HEK293 (cell line): ENCODE measurements around the gene NUAK1.

Experiments
- CTCF ChIA-PET: fragments of 350-600 bp; formaldehyde crosslinking; extraction: SDS; loops from one replicate; lab custom pipeline; 2021; ENCODE audit warnings: antibody characterized with exemption; lab: Yijun Ruan, JAX
- POLR2A ChIA-PET: fragments of 300-600 bp; formaldehyde crosslinking; extraction: SDS; loops from one replicate; lab custom pipeline; 2020; ENCODE audit warnings: antibody characterized with exemption, inconsistent platforms; lab: Yijun Ruan, JAX
- H3K27ac ChIP-seq: fragments of 200-500 bp; sonication (Bioruptor generic); 2 replicates; pipeline ENCODE4 v1.5.1; 2014; ENCODE audit warnings: low read depth, low read length, control low read depth, inconsistent platforms; ENCODE audit errors: extremely low read depth
- H3K36me3 ChIP-seq, 2 experiments: fragments of 200-500 bp in 1 of 2; sonication (Bioruptor generic) in 1 of 2; 1 replicate in 1 of 2; 2 replicates in 1 of 2; pipeline ENCODE4 v1.5.1; 2014 to 2017; ENCODE audit warnings: inconsistent platforms in 2 of 2, low read length in 2 of 2; ENCODE audit not compliant: control insufficient read depth in 2 of 2, insufficient read depth in 1 of 2
- H3K4me1 ChIP-seq: fragments of 200-500 bp; sonication (Bioruptor generic); 2 replicates; pipeline ENCODE4 v1.5.1; 2014; ENCODE audit warnings: mild to moderate bottlenecking, low read length, inconsistent platforms; ENCODE audit not compliant: control insufficient read depth, insufficient read depth
- H3K4me3 ChIP-seq: 2 replicates; pipeline ENCODE4 v1.5.1; 2011; ENCODE audit warnings: low read depth, mild to moderate bottlenecking, control low read depth, low read length, moderate library complexity
- H3K9me3 ChIP-seq: fragments of 200-500 bp; sonication (Bioruptor generic); 2 replicates; pipeline ENCODE4 v1.5.1; 2014; ENCODE audit warnings: low read depth, low read length, inconsistent platforms; ENCODE audit not compliant: control insufficient read depth, insufficient read depth
- BCL11A ChIP-seq: fragments of 450-650 bp; formaldehyde crosslinking; IDR thresholded peaks from 2 replicates; pipeline ENCODE4 v1.5.1; 2016; ENCODE audit warnings: low read depth, missing biosample characterization, missing genetic modification characterization
- KLF1 ChIP-seq: fragments of 450-650 bp; formaldehyde crosslinking; IDR thresholded peaks from 2 replicates; pipeline ENCODE4 v1.5.1; 2016; ENCODE audit warnings: missing biosample characterization, missing genetic modification characterization
- REPIN1 ChIP-seq: fragments of 450-650 bp; formaldehyde crosslinking; IDR thresholded peaks from 2 replicates; pipeline ENCODE4 v1.5.1; 2017; ENCODE audit warnings: missing biosample characterization, missing genetic modification characterization, low read depth
- SP3 ChIP-seq: fragments of 450-650 bp; formaldehyde crosslinking; IDR thresholded peaks from 2 replicates; pipeline ENCODE4 v1.5.1; 2016; ENCODE audit warnings: missing biosample characterization, missing genetic modification characterization
- ZBTB1 ChIP-seq: fragments of 450-650 bp; formaldehyde crosslinking; IDR thresholded peaks from 2 replicates; pipeline ENCODE4 v1.5.1; 2016; ENCODE audit warnings: missing biosample characterization, missing genetic modification characterization
- ZBTB21 ChIP-seq: fragments of 450-650 bp; formaldehyde crosslinking; IDR thresholded peaks from 2 replicates; pipeline ENCODE4 v1.5.1; 2017; ENCODE audit warnings: missing biosample characterization, missing genetic modification characterization
- ZFP41 ChIP-seq: fragments of 450-650 bp; formaldehyde crosslinking; IDR thresholded peaks from 2 replicates; pipeline ENCODE4 v1.5.1; 2016; ENCODE audit warnings: missing biosample characterization, missing genetic modification characterization, borderline replicate concordance
- ZNF19 ChIP-seq: fragments of 450-650 bp; formaldehyde crosslinking; IDR thresholded peaks from 2 replicates; pipeline ENCODE4; 2016; ENCODE audit warnings: missing biosample characterization, missing genetic modification characterization, low read depth
- ZNF2 ChIP-seq: fragments of 450-650 bp; formaldehyde crosslinking; IDR thresholded peaks from 2 replicates; pipeline ENCODE4 v1.5.1; 2016; ENCODE audit warnings: missing biosample characterization, missing genetic modification characterization
- ZNF23 ChIP-seq: fragments of 450-650 bp; formaldehyde crosslinking; IDR thresholded peaks from 2 replicates; pipeline ENCODE4 v1.5.1; 2016; ENCODE audit warnings: missing biosample characterization, missing genetic modification characterization, borderline replicate concordance
- ZNF354C ChIP-seq: fragments of 450-650 bp; formaldehyde crosslinking; IDR thresholded peaks from 2 replicates; pipeline ENCODE4 v1.5.1; 2016; ENCODE audit warnings: missing biosample characterization, missing genetic modification characterization, low read depth, borderline replicate concordance
- ZNF366 ChIP-seq: fragments of 450-650 bp; formaldehyde crosslinking; conservative IDR thresholded peaks from 2 replicates; pipeline ENCODE4 v1.5.1; 2016; ENCODE audit warnings: missing biosample characterization, missing genetic modification characterization
- ZNF391 ChIP-seq: fragments of 450-650 bp; formaldehyde crosslinking; IDR thresholded peaks from 2 replicates; pipeline ENCODE4 v1.5.1; 2016; ENCODE audit warnings: low read depth, missing biosample characterization, missing genetic modification characterization, borderline replicate concordance
- ZNF514 ChIP-seq: fragments of 450-650 bp; formaldehyde crosslinking; IDR thresholded peaks from 2 replicates; pipeline ENCODE4 v1.5.1; 2016; ENCODE audit warnings: missing biosample characterization, missing genetic modification characterization
- ZNF571 ChIP-seq: fragments of 450-650 bp; formaldehyde crosslinking; IDR thresholded peaks from 2 replicates; pipeline ENCODE4 v1.5.0; 2017; ENCODE audit warnings: missing biosample characterization, missing genetic modification characterization
- ZNF707 ChIP-seq: fragments of 450-650 bp; formaldehyde crosslinking; IDR thresholded peaks from 2 replicates; pipeline ENCODE4 v1.5.1; 2016; ENCODE audit warnings: missing biosample characterization, missing genetic modification characterization
- ZNF768 ChIP-seq: fragments of 450-650 bp; formaldehyde crosslinking; IDR thresholded peaks from 2 replicates; pipeline ENCODE4 v1.5.1; 2018; ENCODE audit warnings: missing biosample characterization, mild to moderate bottlenecking, missing genetic modification characterization
- ZSCAN16 ChIP-seq: fragments of 450-650 bp; formaldehyde crosslinking; IDR thresholded peaks from 2 replicates; pipeline ENCODE4 v1.5.1; 2016; ENCODE audit warnings: missing biosample characterization, missing genetic modification characterization
- TF ChIP-seq, protein P1 (sequence below): fragments of 450-650 bp; formaldehyde crosslinking; IDR thresholded peaks from 2 replicates; pipeline ENCODE4 v1.5.1; 2016; ENCODE audit warnings: missing biosample characterization, missing genetic modification characterization
- TF ChIP-seq, protein P2 (sequence below): fragments of 450-650 bp; formaldehyde crosslinking; IDR thresholded peaks from 2 replicates; pipeline ENCODE4 v1.5.1; 2016; ENCODE audit warnings: missing biosample characterization, missing genetic modification characterization
- TF ChIP-seq, protein P3 (sequence below): fragments of 450-650 bp; formaldehyde crosslinking; IDR thresholded peaks from 2 replicates; pipeline ENCODE4 v1.5.1; 2016; ENCODE audit warnings: missing biosample characterization, missing genetic modification characterization, low read depth
- TF ChIP-seq, protein P4 (sequence below): fragments of 450-650 bp; formaldehyde crosslinking; conservative IDR thresholded peaks from 2 replicates; pipeline ENCODE4 v1.5.1; 2016; ENCODE audit warnings: low read depth, missing biosample characterization, missing genetic modification characterization
- TF ChIP-seq, protein P5 (sequence below): fragments of 450-650 bp; formaldehyde crosslinking; IDR thresholded peaks from 2 replicates; pipeline ENCODE4 v1.5.1; 2016; ENCODE audit warnings: missing biosample characterization, missing genetic modification characterization
- TF ChIP-seq, protein P6 (sequence below): fragments of 450-650 bp; formaldehyde crosslinking; IDR thresholded peaks from 2 replicates; pipeline ENCODE4 v1.5.1; 2016; ENCODE audit warnings: missing biosample characterization, missing genetic modification characterization

Gene NUAK1

DNA sequence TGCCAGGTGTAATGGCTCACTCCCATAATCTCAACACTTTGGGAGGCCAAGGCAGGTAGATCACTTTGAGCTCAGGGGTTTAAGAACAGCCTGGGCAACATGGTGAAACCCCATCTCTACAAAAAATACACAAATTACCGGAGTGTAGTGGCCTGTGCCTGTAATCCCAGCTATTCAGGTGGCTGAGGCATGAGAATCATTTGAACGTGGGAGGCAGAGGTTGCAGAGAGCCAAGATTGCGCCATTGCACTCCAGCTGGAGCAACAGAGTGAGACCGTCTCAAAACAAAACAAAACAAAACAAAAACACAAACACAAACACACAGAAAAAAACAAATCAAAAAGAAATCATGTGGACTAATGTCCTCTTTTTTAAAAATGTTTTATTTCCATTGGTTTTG, 104.4 kb downstream of the NUAK1 start:
- ChIA-PET CTCF (no interaction called here), POLR2A (no interaction called here)
- no peak overlapping the region for H3K27ac ChIP-seq

DNA sequence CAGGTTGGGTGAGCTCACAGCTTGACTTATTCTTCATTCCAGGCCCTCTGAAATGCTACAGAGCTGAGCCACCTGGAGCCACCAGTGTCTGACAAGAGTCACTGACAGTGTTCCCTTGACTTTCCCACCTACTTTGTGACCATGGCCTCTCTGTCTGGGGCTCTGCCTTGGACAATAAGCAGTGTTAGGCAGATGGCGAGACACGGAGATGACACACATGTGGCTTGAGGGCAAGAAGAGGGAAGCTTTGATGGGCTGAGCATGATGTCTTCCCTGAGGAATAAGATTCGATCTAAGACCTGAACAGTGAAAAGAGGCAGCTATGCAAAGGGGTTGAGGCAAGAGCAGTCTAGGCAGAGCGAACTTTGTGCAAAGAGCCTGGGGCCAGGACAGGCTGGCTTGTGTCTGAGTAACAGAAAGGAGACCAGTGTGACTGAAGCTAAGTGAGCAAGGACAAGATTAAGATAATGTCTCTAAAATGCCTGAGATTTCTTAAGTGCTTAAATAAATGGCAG, 105.5 kb downstream of the NUAK1 start:
- Histone ChIP-seq H3K9me3 (no peaks in the 10 kb centered on the region), H3K27ac (no peak overlapping the region), H3K4me3 (no peak overlapping the region), H3K4me1 (peaks cover 10% of the 10 kb centered on the region), H3K36me3 (no peaks in the 10 kb centered on the region)
- ChIA-PET POLR2A (no interaction called here), CTCF (interaction anchor here (0.6 to 1.3 kb wide), 2 partner anchors 103 to 368 kb away, joined by 3 to 5 read pairs; no protein-coding TSS in a partner anchor)
- TF ChIP-seq ZNF19 (tag by site-specific recombination): no peak
- TF ChIP-seq REPIN1: no peak
- TF ChIP-seq, protein P1, sequence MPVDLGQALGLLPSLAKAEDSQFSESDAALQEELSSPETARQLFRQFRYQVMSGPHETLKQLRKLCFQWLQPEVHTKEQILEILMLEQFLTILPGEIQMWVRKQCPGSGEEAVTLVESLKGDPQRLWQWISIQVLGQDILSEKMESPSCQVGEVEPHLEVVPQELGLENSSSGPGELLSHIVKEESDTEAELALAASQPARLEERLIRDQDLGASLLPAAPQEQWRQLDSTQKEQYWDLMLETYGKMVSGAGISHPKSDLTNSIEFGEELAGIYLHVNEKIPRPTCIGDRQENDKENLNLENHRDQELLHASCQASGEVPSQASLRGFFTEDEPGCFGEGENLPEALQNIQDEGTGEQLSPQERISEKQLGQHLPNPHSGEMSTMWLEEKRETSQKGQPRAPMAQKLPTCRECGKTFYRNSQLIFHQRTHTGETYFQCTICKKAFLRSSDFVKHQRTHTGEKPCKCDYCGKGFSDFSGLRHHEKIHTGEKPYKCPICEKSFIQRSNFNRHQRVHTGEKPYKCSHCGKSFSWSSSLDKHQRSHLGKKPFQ (tag by site-specific recombination): no peak
- TF ChIP-seq ZNF514: no peak
- TF ChIP-seq BCL11A: no peak
- TF ChIP-seq ZFP41 (tag by site-specific recombination): no peak
- TF ChIP-seq, protein P2, sequence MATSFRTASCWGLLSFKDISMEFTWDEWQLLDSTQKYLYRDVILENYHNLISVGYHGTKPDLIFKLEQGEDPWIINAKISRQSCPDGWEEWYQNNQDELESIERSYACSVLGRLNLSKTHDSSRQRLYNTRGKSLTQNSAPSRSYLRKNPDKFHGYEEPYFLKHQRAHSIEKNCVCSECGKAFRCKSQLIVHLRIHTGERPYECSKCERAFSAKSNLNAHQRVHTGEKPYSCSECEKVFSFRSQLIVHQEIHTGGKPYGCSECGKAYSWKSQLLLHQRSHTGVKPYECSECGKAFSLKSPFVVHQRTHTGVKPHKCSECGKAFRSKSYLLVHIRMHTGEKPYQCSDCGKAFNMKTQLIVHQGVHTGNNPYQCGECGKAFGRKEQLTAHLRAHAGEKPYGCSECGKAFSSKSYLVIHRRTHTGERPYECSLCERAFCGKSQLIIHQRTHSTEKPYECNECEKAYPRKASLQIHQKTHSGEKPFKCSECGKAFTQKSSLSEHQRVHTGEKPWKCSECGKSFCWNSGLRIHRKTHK (tag by site-specific recombination): no peak
- no peak for TF ChIP-seq SP3 (tag by site-specific recombination)
- TF ChIP-seq, protein P3, sequence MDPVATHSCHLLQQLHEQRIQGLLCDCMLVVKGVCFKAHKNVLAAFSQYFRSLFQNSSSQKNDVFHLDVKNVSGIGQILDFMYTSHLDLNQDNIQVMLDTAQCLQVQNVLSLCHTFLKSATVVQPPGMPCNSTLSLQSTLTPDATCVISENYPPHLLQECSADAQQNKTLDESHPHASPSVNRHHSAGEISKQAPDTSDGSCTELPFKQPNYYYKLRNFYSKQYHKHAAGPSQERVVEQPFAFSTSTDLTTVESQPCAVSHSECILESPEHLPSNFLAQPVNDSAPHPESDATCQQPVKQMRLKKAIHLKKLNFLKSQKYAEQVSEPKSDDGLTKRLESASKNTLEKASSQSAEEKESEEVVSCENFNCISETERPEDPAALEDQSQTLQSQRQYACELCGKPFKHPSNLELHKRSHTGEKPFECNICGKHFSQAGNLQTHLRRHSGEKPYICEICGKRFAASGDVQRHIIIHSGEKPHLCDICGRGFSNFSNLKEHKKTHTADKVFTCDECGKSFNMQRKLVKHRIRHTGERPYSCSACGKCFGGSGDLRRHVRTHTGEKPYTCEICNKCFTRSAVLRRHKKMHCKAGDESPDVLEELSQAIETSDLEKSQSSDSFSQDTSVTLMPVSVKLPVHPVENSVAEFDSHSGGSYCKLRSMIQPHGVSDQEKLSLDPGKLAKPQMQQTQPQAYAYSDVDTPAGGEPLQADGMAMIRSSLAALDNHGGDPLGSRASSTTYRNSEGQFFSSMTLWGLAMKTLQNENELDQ: no peak
- no peak for TF ChIP-seq ZNF707 (tag by site-specific recombination)
- no peak for TF ChIP-seq ZNF23 (tag by site-specific recombination)
- no peak for TF ChIP-seq ZNF354C (tag by site-specific recombination)
- TF ChIP-seq ZBTB21 (tag by site-specific recombination): no peak
- no peak for TF ChIP-seq ZNF2 (tag by site-specific recombination)
- TF ChIP-seq KLF1 (tag by site-specific recombination): no peak
- TF ChIP-seq ZBTB1 (tag by site-specific recombination): no peak
- no peak for TF ChIP-seq ZNF768 (tag by site-specific recombination)
- TF ChIP-seq ZNF391 (tag by site-specific recombination): no peak

More for the DNA sequence above, 104.4 kb downstream of the NUAK1 start:
- H3K4me1 ChIP-seq: peaks cover 10% of the 10 kb centered on the region
- no peaks in the 10 kb centered on the region for H3K9me3 ChIP-seq
- H3K4me3 ChIP-seq: no peak overlapping the region
- TF ChIP-seq ZNF571 (tag by site-specific recombination) (no peak), ZNF366 (no peak), ZSCAN16 (tag by site-specific recombination) (no peak)
- TF ChIP-seq, protein P4, sequence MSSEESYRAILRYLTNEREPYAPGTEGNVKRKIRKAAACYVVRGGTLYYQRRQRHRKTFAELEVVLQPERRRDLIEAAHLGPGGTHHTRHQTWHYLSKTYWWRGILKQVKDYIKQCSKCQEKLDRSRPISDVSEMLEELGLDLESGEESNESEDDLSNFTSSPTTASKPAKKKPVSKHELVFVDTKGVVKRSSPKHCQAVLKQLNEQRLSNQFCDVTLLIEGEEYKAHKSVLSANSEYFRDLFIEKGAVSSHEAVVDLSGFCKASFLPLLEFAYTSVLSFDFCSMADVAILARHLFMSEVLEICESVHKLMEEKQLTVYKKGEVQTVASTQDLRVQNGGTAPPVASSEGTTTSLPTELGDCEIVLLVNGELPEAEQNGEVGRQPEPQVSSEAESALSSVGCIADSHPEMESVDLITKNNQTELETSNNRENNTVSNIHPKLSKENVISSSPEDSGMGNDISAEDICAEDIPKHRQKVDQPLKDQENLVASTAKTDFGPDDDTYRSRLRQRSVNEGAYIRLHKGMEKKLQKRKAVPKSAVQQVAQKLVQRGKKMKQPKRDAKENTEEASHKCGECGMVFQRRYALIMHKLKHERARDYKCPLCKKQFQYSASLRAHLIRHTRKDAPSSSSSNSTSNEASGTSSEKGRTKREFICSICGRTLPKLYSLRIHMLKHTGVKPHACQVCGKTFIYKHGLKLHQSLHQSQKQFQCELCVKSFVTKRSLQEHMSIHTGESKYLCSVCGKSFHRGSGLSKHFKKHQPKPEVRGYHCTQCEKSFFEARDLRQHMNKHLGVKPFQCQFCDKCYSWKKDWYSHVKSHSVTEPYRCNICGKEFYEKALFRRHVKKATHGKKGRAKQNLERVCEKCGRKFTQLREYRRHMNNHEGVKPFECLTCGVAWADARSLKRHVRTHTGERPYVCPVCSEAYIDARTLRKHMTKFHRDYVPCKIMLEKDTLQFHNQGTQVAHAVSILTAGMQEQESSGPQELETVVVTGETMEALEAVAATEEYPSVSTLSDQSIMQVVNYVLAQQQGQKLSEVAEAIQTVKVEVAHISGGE (tag by site-specific recombination): no peak
- TF ChIP-seq, protein P5, sequence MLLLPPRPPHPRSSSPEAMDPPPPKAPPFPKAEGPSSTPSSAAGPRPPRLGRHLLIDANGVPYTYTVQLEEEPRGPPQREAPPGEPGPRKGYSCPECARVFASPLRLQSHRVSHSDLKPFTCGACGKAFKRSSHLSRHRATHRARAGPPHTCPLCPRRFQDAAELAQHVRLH (tag by site-specific recombination): no peak
- TF ChIP-seq, protein P6, sequence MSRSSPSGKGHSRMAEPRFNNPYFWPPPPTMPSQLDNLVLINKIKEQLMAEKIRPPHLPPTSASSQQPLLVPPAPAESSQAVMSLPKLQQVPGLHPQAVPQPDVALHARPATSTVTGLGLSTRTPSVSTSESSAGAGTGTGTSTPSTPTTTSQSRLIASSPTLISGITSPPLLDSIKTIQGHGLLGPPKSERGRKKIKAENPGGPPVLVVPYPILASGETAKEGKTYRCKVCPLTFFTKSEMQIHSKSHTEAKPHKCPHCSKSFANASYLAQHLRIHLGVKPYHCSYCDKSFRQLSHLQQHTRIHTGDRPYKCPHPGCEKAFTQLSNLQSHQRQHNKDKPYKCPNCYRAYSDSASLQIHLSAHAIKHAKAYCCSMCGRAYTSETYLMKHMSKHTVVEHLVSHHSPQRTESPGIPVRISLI (tag by site-specific recombination): no peak
- no peaks in the 10 kb centered on the region for H3K36me3 ChIP-seq
